GM18519 (cell line): Measurements from ENCODE around the gene DPP6.

ENCODE experiments used
- ATAC-seq: cut with Tn5 transposase; IDR thresholded peaks from one replicate; pipeline ENCODE4 v1.9.1; 2021; ENCODE audit warnings: mild to moderate bottlenecking, moderate library complexity; ENCODE audit not compliant: unreplicated experiment, low FRiP score

DPP6 gene

DNA sequence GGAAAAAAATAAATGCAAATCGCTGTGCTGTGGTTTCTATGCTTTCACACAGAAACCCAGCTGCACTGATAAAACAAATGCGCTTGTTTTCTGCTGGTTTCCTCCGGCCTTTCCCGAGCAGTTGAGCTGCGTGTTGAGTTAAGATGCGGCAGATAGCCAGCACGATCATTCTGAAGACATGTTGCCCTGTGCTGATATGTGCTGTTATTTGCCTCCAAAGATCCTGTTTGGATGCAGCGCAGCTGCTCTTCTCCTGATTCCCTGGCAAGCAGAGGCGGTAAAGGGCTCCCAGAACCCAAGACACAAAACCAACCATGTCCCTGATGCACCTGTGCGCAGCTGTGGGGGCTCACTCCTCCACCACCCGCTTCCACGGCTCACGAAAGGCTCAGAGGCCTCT, 725.3 kb downstream of the DPP6 start:
- ATAC-seq: no peak

DNA sequence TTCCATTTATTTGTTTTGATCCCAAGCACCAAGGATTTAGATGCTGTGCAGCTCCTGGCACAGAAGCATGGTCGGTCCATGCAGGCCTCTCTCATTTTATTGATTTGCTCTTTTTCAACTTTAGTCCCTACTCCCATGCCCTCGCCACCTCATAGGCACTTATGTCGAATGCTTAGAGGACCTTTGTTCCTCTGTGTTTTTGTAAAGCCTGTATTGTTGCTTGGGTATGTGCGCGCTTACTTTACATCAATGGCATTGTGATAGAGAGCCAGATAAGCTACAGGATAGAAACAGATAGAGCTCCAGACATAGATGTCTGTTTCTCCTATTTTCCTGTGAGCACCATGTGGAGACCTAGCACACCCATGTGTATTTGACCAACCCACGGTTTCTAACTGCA, 725.7 kb downstream of the DPP6 start:
- no peak for ATAC-seq

DNA sequence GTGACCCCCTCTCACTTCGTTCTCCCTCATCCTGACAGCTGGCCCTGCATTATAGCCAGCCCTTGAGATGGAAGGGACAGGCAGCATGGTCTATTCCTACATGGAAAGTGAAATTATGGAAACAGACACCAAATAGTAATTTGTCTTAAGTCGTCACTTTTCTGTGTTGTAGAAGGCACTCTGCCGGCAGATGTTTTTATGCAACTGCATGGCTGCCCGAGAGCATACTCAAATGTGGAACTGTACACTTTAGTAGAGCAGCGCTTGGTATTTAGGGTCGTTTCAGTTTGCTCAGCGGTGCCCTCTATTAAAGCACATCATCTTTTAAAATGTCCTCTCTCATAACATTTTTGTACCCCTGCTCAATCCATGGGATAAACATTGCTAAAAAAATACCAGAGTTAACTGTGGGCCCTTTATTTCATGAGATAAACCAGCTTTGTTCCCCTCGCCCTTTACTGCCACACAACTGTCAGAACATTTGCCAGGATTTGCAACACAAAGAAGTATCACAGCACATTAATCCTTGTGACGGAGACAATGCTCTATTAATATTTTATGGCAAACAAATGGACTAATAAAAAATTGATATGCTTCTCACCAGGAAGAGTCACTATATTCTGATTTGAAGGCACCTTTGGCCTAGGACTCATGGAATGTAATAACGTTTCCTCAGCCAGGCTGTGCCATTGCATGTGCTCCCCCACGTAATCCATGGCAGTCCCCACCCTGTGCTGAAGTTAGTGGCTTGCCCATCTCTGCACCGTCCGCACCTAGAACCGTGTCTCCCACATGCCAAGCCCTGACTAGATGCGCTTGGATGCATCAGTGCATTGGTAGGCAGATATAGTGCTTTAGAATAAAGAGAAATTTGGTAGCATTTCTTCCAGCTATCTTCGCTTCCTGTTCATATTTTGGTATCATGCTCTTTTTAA, 729.4 kb downstream of the DPP6 start:
- no peak for ATAC-seq

GRCh38 chr7:154783281-154783909, 731.2 kb downstream of the DPP6 start:
- ATAC-seq: no peak

GRCh38 chr7:154785898-154786297, 733.7 kb downstream of the DPP6 start:
- ATAC-seq: no peak

DNA sequence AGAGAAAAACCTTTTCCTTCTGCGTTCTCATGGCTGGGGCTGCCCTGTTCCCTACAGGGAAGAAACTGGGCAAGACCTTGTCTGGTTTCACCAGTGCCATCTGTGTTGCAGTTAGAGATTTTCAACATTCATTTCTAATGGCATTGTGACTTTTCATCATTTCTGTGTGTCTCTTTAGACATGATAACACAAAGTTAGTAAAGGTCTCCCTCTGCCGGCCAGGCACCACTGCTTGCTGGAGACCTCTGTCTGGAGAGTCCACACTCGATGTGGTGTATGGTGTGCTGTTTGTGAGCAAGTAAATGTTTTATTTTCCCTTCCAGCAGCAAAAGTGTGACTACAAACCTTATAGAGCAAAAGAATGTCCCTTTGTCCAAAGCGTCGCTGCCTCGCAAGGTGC, 737.2 kb downstream of the DPP6 start:
- ATAC-seq: no peak

GRCh38 chr7:154791611-154792010, 739.4 kb downstream of the DPP6 start:
- ATAC-seq: no peak

DNA sequence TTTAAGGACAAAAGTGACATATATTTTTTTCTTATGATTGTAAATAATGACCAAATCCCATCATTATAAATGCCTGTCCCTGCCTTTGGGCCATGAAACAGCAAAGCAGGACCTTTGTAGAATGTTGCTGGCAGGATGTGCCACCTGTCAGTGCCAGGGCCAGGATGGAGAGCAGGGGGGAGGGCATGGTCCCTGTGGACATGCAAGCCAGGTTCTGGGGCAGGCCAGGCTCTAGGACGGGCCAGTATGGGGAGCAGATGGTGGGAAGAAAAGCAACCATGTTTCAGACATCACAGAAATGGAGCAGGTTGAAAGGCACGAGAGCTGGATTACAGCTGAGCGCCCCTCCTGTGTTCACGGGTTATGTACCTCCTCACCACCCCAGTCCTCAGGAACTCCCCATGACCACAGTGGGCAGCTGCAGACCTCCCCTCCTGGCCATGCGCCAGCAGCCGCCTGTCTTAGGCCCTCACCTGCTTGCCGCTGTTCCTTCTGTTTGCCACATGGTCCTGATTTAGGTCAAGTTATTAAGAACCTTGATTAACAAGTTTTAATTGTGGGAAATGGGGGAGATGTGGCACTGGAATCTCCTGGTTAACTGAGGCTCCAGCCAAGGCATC, 740.3 kb downstream of the DPP6 start:
- ATAC-seq: no peak

DNA sequence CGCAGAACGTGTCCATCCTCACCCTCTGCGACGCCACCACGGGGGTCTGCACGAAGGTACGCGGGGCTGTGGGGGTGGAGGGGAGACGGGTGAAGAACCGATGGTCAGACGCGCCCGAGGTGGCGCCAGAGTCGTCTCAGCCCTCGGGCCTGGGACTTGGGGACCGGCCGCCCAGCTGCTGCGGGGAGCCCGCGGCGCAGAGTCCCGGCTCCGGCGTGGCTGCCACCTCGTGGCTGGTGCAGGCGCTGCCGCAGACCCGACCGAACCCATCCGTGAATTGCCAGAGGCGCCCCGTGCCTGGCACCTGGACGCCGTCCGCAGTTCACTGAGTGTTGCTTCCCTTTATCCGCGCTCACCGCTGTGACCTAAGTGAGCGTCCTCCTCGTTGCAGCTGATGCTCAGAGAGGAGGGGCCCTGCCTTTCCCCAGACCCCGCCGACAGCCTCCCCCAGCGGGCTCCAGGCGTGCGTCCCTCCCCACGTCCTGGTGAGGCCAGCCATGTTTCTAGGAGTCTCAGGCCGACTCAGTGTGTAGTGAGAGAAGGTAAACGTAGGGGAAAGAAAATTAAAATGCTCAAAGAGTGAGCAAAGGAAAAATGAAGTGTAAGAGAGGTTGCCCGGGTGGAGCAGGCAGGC, 742.1 kb downstream of the DPP6 start:
- no peak for ATAC-seq

- no peak for ATAC-seq
Observed at GRCh38 chr7:154795014-154795413, 742.8 kb downstream of the DPP6 start.

GRCh38 chr7:154795437-154795836, 743.2 kb downstream of the DPP6 start:
- no peak for ATAC-seq

- no peak for ATAC-seq
Observed at GRCh38 chr7:154804449-154804848, 752.3 kb downstream of the DPP6 start.

- ATAC-seq: no peak
Observed at GRCh38 chr7:154812027-154812426, 759.8 kb downstream of the DPP6 start.

GRCh38 chr7:154817224-154817896, 765.2 kb downstream of the DPP6 start:
- ATAC-seq: no peak

GRCh38 chr7:154827007-154827406, 774.8 kb downstream of the DPP6 start:
- ATAC-seq: no peak

DNA sequence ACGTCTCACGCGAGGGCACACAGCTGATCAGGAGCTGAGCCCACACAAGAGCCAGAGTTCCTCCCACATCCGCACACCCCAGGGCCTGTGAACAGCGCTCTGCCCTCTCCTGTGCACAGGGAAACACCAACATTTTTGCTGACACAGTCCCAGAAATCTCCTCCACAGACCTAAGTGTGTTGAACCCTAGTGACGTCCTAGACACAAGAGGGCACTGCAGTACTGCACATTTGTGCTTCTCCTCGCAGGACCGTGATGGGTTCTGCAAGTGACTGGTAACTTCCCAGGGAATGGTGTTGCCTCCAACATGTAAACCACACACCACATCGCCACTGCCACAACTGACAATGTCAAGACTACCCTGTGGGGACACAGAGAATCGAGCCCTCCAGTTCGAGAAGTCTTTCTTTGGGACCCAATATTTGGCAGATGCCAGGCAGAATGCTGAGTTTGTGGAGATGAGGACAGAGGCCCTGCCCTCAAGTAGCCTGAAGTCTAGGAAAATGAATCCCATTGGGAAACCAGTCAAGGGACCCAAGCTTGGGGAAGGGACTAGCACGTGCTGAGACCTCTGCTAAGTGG, 780.5 kb downstream of the DPP6 start:
- ATAC-seq: no peak

GRCh38 chr7:154836021-154836448, 783.8 kb downstream of the DPP6 start:
- no peak for ATAC-seq

GRCh38 chr7:154837087-154837486, 784.9 kb downstream of the DPP6 start:
- ATAC-seq: no peak

DNA sequence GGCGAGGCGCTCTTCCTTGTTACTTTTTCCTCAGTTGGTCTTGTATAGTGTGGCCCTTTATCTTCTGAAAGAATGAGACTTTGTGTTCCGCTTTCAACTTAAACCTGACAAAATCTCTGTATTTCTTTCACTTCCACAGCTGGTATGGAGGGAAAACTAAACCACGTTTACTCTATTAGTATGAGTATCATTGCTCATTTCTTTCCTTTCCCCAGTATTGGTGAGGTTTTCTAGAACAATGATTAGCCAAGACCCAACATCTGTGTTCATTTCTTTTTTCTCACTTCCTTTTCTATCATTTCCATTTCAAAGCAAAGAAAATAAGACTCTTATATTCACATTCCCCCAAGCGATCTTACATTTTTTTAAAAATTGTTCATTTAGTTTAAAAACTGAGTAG, 785.4 kb downstream of the DPP6 start:
- ATAC-seq: peak; percentile 75

DNA sequence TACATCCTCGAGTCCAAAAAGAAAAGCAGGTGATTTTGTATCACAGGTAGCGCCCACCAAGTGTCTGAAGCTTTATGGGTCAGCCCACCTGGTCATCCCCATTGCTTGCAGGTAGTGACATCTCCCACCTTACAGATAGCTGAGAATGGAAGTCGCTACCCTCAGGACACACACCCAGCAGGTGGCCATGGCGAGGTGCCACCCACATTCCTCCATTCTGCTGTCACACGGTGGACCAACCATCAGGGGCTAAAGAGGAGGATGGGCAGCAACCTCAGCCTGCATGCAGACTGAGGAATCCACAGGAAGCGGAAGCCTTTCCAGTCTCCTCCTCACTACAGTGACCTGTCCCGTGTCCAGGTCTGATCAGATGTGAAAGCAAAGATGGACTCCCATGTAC, 787.9 kb downstream of the DPP6 start:
- no peak for ATAC-seq
